Measurements from ENCODE around the gene TMEM272. TPM values are rescaled to one million over a fixed set of nuclear protein-coding genes. Genes with fewer than 3 reads are reported as not detected.

The TMEM272 gene
- total RNA-seq, 1 experiment from 2014 or later: 0.14 TPM

DNA sequence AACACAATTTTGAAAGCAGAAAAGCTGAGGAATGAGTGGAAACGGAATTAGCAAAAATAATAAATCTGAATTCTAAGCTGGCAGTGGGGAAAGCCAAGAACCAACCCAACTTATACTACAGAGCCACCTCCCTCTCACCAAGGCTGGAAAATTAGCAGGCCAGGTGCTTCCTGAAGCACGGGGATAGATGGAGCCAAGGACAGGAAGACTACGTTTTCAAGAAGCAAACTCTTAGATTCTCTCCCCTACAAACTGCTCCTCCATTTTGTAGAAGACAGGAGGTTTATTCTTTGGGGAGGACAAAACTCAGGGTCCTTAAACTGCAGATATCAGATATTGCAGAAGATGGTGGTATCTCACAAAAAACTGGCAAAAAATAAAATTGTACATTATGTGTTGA, 25.6 kb upstream of the TMEM272 start:
- no TSS peak for BruUV-seq (replicated peaks)
- H3K27me3 Mint-ChIP-seq (ENCODE audit: insufficient read depth, unreplicated experiment): peaks cover 7% of the 10 kb centered on the region
- H3K4me3 Mint-ChIP-seq (ENCODE audit: unreplicated experiment): no peak overlapping the region
- H3K9me3 Mint-ChIP-seq (ENCODE audit: unreplicated experiment): no peaks in the 10 kb centered on the region
- CTCF ChIA-PET: no interaction called here
- H3K4me1 Mint-ChIP-seq (ENCODE audit: low read depth, unreplicated experiment): no peaks in the 10 kb centered on the region
- H3K27me3 ChIP-seq (replicated peaks; ENCODE audit: control insufficient read depth, insufficient read depth, low read length): no peaks in the 10 kb centered on the region
- TF ChIP-seq, protein P1, sequence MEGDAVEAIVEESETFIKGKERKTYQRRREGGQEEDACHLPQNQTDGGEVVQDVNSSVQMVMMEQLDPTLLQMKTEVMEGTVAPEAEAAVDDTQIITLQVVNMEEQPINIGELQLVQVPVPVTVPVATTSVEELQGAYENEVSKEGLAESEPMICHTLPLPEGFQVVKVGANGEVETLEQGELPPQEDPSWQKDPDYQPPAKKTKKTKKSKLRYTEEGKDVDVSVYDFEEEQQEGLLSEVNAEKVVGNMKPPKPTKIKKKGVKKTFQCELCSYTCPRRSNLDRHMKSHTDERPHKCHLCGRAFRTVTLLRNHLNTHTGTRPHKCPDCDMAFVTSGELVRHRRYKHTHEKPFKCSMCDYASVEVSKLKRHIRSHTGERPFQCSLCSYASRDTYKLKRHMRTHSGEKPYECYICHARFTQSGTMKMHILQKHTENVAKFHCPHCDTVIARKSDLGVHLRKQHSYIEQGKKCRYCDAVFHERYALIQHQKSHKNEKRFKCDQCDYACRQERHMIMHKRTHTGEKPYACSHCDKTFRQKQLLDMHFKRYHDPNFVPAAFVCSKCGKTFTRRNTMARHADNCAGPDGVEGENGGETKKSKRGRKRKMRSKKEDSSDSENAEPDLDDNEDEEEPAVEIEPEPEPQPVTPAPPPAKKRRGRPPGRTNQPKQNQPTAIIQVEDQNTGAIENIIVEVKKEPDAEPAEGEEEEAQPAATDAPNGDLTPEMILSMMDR (IDR thresholded peaks at IDR 0.05; ENCODE audit: insufficient read depth in 1 of 2, low read depth in 1 of 2, low read length in 1 of 2, severe bottlenecking in 1 of 2, unreplicated experiment in 1 of 2): no peak
- H3K4me1 ChIP-seq: no peaks in the 10 kb centered on the region
- intact Hi-C loops (cut with micrococcal nuclease; ENCODE audit: unreplicated experiment): no loop called here
- H3K36me3 ChIP-seq (ENCODE audit: control insufficient read depth, insufficient read depth, low read length): no peaks in the 10 kb centered on the region
- POLR2A ChIA-PET: no interaction called here
- no peak for DNase-seq
- no peaks in the 10 kb centered on the region for H3K9me3 ChIP-seq
- no peak overlapping the region for H3K4me3 ChIP-seq (ENCODE audit: low read depth, low read length)
- no peak overlapping the region for H3K27ac Mint-ChIP-seq (ENCODE audit: unreplicated experiment)
- no peaks in the 10 kb centered on the region for H3K36me3 Mint-ChIP-seq (ENCODE audit: insufficient read depth, unreplicated experiment)

DNA sequence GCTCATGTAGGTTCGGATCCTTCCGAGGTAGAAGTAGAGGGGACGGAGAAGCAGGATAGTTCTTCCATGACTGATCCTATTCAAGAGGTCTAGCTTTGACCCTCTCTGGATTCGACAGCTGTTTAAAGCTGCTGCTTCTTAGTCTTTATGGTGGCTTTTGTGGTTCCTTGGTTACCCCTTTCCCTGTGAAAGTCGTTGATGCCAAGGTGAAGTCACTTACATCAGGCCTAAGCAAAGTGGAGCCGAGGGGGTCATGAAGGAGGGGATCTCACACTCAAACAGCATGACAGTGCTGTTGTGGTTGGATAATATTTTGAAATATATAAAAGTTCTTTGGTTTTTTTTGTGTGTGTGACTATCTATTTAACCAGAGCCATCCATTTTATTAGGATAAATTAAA, 24.9 kb upstream of the TMEM272 start:
- H3K27me3 Mint-ChIP-seq (ENCODE audit: insufficient read depth, unreplicated experiment): peaks cover 7% of the 10 kb centered on the region
- H3K27ac Mint-ChIP-seq (ENCODE audit: unreplicated experiment): no peak overlapping the region
- H3K4me1 Mint-ChIP-seq (ENCODE audit: low read depth, unreplicated experiment): no peaks in the 10 kb centered on the region
- Histone ChIP-seq H3K9me3 (no peaks in the 10 kb centered on the region), H3K4me3 (ENCODE audit: low read depth, low read length) (no peak overlapping the region), H3K36me3 (ENCODE audit: control insufficient read depth, insufficient read depth, low read length) (no peaks in the 10 kb centered on the region), H3K4me1 (no peaks in the 10 kb centered on the region), H3K27me3 (replicated peaks; ENCODE audit: control insufficient read depth, insufficient read depth, low read length) (no peaks in the 10 kb centered on the region)
- no peak for DNase-seq
- intact Hi-C loops (cut with micrococcal nuclease; ENCODE audit: unreplicated experiment): no loop called here
- TF ChIP-seq, protein P1 (IDR thresholded peaks at IDR 0.05; ENCODE audit: insufficient read depth in 1 of 2, low read depth in 1 of 2, low read length in 1 of 2, severe bottlenecking in 1 of 2, unreplicated experiment in 1 of 2): no peak
- ChIA-PET POLR2A (no interaction called here), CTCF (no interaction called here)
- no peak overlapping the region for H3K4me3 Mint-ChIP-seq (ENCODE audit: unreplicated experiment)
- BruUV-seq (replicated peaks): no TSS peak
- no peaks in the 10 kb centered on the region for H3K9me3 Mint-ChIP-seq (ENCODE audit: unreplicated experiment)
- H3K36me3 Mint-ChIP-seq (ENCODE audit: insufficient read depth, unreplicated experiment): no peaks in the 10 kb centered on the region

DNA sequence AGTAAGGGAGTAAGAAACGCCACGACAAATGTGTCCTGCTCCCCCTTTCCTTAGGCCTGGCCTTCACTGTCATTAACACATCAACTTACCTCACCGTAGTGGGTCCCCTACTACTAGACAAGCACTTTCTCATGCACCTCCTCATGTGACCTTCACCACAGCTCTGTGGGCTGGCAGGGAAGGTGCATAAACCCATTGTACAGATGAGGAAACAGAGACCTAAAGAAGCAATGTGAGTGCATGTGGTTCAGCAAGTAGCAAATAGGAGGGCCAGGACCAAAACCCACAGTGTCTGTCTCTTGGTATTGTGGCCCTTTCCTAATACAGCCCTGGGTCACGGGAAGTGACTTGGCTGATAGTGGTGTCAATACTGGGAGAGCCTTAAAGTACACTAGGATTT, 22.1 kb upstream of the TMEM272 start:
- peaks cover 3% of the 10 kb centered on the region for H3K27me3 Mint-ChIP-seq (ENCODE audit: insufficient read depth, unreplicated experiment)
- CTCF ChIA-PET: no interaction called here
- DNase-seq: no peak
- no peaks in the 10 kb centered on the region for H3K4me1 Mint-ChIP-seq (ENCODE audit: low read depth, unreplicated experiment)
- intact Hi-C loops (cut with micrococcal nuclease; ENCODE audit: unreplicated experiment): no loop called here
- TF ChIP-seq, protein P1 (IDR thresholded peaks at IDR 0.05; ENCODE audit: insufficient read depth in 1 of 2, low read depth in 1 of 2, low read length in 1 of 2, severe bottlenecking in 1 of 2, unreplicated experiment in 1 of 2): no peak
- H3K9me3 Mint-ChIP-seq (ENCODE audit: unreplicated experiment): no peaks in the 10 kb centered on the region
- no peaks in the 10 kb centered on the region for H3K36me3 ChIP-seq (ENCODE audit: control insufficient read depth, insufficient read depth, low read length)
- no peaks in the 10 kb centered on the region for H3K9me3 ChIP-seq
- no peak overlapping the region for H3K4me3 Mint-ChIP-seq (ENCODE audit: unreplicated experiment)
- H3K27me3 ChIP-seq (replicated peaks; ENCODE audit: control insufficient read depth, insufficient read depth, low read length): no peaks in the 10 kb centered on the region
- H3K27ac Mint-ChIP-seq (ENCODE audit: unreplicated experiment): no peak overlapping the region
- H3K36me3 Mint-ChIP-seq (ENCODE audit: insufficient read depth, unreplicated experiment): no peaks in the 10 kb centered on the region
- BruUV-seq (replicated peaks): no TSS peak
- POLR2A ChIA-PET: no interaction called here
- no peaks in the 10 kb centered on the region for H3K4me1 ChIP-seq
- no peak overlapping the region for H3K4me3 ChIP-seq (ENCODE audit: low read depth, low read length)
